ENCODE measurements around the gene LRRIQ4.
A peak's percentile ranks its signal among the peaks of the same experiment; 100 is the strongest.

The LRRIQ4 gene

DNA sequence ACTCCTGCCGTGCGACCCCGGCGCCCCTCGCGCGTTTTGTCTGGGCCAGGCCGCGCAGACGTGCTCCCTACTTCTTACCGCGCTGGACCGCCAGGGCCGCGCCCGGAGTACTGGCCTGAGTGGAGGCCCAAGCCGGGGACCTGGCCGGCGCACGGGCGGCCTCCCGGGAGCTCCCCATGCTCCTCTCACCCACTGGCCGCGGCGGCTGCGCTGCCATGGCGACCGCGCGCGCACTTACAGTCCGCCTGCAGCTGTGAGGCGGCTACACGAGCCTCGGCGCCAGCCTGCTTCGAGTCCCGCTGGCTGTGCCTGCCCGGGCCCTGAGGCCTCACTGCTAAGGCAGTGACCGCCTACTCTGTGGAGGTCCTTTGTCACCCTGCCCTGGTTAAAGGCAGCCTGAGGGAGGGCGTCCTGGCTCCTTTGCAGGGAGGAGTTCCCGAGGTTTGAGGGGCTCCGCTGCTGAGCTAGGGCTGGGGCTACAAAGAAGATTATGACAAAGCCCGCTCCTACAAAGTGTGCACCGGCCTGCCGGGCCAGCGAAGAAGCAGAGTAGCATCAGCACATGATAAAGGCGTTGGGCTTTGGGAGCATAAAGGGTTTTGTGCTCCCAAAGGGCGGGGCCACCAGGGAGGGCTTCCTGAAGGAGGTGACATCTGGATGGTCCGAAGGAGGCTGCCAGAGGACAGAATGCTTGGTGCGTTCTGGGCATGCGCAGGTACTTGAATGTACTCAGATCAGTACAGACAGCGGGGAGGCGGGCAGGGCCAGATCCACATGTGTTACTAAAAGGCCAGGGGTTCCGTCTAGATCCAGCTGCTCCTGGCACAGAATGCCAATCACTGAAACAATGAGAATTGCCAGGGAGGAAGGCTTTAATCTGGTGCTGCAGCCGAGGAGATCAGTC is at the start of gene LRRIQ4, which contains the start of gene LRRC34:
LRRIQ4 (plus strand) TSS at position 539 of the 904 bp plus-strand sequence. CDS start 9,052 bp downstream, outside the sequence.
LRRC34 (minus strand) TSS at position 573 of the 904 bp plus-strand sequence; CDS start at position 217, 356 bp downstream.
- peak; percentile 50 to 73 (median 63) for DNase-seq (ENCODE audit: low read depth in 3 of 3)

DNA sequence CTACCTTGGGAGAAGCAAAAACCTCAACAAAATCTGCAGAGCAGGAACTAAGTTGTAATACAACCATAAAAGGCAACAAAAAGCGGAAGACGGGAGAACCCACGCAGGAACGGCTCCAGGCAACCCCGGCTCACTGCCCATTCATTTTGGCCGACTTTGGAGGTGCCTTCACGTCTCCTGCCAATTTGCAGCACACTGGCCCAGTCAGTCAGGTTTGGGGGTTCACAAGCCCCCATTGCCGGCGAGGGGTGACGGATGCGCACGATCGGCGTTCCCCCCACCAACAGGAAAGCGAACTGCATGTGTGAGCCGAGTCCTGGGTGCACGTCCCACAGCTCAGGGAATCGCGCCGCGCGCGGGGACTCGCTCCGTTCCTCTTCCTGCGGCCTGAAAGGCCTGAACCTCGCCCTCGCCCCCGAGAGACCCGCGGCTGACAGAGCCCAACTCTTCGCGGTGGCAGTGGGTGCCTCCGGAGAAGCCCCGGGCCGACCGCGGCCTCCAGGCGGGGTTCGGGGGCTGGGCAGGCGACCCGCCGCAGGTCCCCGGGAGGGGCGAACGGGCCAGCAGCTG is 48.3 kb upstream of the LRRIQ4 start:
- peak; percentile 45 to 56 (median 53) for DNase-seq (ENCODE audit: low read depth in 3 of 3)

DNA sequence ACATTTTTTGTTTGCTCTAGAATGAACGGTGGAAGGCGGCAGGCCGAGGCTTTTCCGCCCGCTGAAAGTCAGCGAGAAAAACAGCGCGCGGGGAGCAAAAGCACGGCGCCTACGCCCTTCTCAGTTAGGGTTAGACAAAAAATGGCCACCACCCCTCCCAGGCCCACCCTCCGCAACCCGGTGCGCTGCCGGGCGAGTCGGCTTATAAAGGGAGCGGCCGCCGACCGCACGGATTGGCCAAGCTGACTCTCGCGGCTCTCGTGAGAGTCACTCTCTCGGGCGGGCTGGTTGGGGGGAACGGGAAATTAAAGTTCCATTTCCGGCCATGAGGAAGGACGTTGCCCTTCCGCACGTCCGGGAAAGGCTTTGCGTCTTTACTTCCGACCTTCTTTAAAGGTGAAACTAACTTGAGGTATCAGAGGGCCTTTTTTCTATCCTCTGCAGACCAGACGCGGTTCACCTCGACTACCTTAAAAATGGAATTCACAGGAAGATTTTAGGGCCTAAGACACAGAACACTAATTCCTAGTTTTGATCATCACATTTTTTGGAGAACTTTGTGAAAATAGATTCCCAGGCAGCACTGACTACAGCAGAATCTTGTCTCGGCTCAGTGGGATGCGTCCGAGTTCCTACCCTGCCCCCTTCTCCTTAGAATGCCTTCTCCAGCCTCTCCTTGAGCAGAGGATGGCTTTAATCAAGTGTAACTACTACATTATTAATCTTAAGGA is 47.6 kb upstream of the LRRIQ4 start, which contains the start of gene TERC:
TERC (minus strand) TSS at position 179 of the 731 bp plus-strand sequence.
- DNase-seq (ENCODE audit: low read depth in 3 of 3): peak; percentile 81 to 87 (median 84)

DNA sequence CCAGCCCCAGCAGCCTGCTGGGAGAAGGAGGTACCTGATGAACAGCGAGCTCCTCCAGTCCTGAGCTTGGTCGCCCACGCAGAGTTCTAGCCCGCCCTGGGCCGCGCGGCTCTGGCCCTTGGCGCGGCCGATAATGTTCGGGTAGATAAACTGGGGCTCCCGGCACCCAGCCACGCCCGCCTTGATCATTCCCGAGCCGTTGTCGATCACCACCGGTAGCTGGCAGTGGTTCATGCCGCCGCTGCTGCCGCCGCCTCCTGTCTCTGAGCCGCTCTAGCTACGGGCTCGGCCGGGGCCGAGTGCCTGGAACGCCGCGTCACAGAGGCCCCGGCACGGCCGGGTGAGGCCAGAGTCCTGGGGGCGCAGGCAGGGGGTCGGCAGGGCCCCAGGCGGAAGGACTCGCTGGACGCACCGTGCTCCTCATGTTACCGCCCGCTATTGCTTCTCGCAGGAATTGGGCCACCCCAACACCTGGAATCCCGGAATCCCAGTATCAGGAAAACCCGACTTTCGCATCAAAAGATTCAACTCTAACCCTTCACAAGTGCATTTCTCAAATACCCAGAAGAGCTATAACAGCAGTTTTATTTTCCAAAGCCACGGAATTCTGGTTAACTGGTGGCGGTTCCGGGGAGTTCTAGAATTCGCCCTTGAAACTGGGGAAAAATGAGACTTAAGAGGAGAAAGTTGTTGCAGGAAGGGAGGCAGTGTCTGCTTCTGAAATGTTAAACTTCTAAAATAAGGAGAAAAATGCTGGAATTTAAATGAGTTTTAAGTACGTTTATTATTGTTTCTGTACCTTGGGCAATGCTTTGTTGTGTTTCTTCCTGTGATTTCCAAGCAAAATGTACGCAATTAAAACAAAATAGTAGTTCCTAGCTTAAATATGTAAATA is 43.1 kb upstream of the LRRIQ4 start, which contains the start of gene ACTRT3:
ACTRT3 (minus strand) TSS at position 275 of the 895 bp plus-strand sequence; CDS start at position 234, 41 bp downstream.
- DNase-seq (ENCODE audit: low read depth in 3 of 3): peak; percentile 43 to 55 (median 54)

DNA sequence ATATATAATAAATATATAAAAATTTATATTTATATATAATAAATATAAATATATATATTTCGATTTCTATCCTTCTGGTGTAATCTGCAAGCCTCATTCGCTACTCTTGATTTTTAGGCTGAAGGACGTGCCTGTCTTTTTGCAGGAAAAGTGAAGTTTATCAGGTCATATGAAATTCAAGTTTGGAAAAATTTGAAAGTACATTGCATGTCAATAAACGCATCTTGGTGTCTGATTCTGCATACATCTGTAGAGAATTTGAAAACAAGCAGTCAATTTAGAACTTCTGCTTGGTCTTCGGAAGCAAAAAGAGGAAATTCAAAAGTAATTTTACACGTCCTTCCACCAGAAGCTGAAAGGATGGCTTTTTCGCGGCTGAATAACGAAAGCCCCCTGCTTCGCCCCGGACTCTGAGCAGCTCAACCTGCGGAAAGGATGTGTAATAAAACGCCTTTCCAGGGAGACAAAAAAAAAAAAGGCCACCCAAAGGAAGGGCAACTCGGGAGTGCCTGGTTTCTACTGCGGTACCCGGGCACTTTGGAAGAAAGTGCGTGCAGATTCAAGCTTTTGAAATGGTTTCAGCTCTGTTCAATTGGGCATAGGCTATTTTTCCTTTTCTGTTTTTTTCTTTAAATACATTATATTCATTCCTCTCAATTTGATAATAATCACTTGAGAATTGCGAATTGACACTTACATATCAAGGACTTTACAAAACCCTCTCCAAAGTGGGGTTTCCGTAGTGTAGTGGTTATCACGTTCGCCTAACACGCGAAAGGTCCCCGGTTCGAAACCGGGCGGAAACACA is 41.0 kb upstream of the LRRIQ4 start:
- DNase-seq (ENCODE audit: low read depth in 3 of 3): peak in 2 of 3 donors; percentile 20 to 26

- DNase-seq (ENCODE audit: low read depth in 3 of 3): peak in 1 of 3 donors; percentile 46
Observed at GRCh38 chr3:169772305-169772896, 40.3 kb upstream of the LRRIQ4 start.

DNA sequence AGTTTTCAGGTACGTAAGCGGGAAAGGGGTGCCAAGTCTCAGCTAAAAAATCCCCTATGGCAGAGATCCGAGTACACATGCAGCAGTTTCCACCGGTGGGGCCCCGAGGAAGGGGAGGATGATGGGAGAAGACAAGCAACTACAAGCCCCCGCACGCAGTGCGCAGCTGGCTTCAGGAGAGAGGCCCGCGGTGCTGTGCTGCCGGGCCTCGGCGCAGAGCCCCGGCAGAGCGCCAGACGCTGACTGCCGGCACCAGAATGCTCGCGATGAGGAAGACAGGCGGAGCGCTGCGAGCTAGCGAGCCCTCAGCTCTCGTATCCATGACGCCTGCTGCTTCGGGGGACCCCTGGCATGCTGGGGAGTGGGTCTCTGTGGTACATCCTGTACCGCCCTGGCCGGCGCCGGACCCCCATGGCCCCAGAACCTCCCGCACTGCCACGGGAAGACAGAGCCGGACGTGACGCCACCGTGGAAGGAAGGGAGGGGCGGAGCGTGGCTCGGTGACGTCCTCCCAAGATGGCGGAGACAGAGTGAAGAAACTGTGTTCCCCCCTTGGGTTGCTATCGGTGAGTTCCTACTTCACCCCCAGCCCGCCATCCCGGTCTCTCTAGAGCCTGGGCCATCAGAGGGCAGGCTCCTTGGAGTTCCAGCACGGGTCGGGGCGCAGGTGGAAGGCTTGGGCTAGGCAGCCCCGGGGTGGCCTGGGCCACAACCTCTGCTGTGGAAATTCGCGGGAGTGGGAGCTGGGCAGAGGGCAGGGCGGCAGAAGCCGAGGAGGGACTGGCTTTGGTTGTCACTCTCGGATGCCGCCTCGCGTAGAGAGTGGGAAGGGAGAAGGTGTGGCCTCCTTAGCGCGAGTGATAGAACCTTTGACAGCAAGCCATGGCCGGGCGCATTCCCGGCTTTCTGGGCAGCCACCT is 39.5 kb upstream of the LRRIQ4 start, which contains the start of gene MYNN:
MYNN (plus strand) TSS at position 500 of the 920 bp plus-strand sequence. CDS start 900 bp downstream, outside the sequence.
- DNase-seq (ENCODE audit: low read depth in 3 of 3): peak; percentile 74 to 89 (median 83)

DNA sequence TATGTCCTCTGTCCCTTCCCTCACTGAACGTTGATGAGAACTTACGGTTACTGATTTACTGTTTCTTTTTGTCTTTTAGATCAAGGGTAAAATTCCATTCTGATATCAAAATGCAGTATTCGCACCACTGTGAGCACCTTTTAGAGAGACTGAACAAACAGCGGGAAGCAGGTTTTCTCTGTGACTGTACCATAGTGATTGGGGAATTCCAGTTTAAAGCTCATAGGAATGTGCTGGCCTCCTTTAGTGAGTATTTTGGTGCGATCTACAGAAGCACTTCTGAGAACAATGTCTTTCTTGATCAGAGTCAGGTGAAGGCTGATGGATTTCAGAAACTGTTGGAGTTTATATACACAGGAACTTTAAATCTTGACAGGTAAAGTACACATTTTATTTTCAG is 38.5 kb upstream of the LRRIQ4 start:
- no peak for DNase-seq (ENCODE audit: low read depth in 3 of 3)

GRCh38 chr3:169777822-169778221 is 34.8 kb upstream of the LRRIQ4 start:
- DNase-seq (ENCODE audit: low read depth in 3 of 3): no peak

GRCh38 chr3:169780742-169781141 is 31.9 kb upstream of the LRRIQ4 start:
- no peak for DNase-seq (ENCODE audit: low read depth in 3 of 3)

DNA sequence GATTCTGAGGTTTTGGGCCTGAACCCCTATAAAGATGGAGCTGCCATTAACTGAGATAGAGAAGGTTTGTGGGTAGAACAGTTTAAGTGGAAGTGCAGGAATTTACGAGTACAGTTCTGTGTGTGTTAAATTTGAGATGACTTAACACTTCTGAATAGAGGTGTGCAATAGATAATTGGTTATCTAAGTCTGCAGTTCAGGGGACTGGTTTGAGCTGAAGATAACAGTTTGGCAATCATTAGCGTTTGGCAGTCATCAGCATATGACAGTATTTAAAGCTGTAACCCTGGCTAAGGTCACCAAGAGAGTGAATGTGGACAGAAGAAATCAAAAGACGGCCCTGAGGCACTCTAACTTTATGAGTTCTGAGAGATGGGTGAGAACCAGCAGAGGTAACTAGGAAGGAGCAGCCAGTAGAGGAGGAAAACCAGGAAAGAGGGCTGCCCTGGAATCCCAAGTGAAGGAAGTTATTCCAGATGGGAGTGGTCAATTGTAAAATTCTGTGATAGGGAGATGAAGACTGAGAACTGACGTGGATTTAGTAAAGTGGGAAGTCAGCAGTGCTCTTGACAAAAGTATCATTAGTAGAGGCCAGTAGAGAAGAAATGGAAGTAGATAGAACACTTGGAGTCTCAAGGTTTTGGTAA is 31.3 kb upstream of the LRRIQ4 start:
- no peak for DNase-seq (ENCODE audit: low read depth in 3 of 3)

DNA sequence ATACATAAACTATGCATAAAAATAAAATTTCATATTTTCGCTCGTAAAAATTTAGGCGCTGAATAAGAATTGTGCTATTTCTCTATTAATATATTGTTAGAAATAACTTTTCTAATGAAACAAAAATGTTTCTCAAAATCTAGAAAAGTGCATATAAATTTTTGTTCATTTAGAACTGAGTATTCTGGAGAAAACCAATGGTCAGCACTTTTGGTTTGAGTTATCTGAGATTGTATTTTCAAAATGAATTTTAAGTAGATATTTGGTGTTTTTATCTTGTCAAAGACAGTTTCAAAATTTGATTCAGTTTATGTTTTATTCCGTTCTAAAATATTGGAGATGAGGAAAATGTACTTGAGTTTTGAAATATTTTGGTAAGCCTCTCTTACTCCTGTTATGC is 25.6 kb upstream of the LRRIQ4 start:
- no peak for DNase-seq (ENCODE audit: low read depth in 3 of 3)

GRCh38 chr3:169787791-169788190 is 24.9 kb upstream of the LRRIQ4 start:
- no peak for DNase-seq (ENCODE audit: low read depth in 3 of 3)

DNA sequence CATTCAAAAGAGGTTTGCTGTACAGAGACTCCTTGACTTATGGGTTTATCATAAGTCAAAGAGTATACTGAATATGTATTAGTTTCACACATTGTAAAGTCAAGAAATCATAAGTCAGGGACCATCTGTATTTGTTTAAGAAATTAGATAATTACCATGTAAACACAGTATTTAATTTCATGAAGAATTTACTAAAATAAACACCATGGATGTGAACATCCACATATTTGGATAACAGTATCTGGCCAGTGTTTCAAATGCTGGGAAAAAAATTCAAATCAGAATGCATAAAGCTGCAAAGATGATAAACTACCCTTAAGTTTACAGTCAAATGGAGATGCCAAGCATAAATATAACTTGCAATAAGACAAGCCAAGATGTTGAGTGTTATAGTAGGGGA is 22.5 kb upstream of the LRRIQ4 start:
- no peak for DNase-seq (ENCODE audit: low read depth in 3 of 3)

- DNase-seq (ENCODE audit: low read depth in 3 of 3): no peak
Observed at GRCh38 chr3:169790687-169791429, 21.8 kb upstream of the LRRIQ4 start.

GRCh38 chr3:169792359-169792758 is 20.3 kb upstream of the LRRIQ4 start:
- DNase-seq (ENCODE audit: low read depth in 3 of 3): no peak

DNA sequence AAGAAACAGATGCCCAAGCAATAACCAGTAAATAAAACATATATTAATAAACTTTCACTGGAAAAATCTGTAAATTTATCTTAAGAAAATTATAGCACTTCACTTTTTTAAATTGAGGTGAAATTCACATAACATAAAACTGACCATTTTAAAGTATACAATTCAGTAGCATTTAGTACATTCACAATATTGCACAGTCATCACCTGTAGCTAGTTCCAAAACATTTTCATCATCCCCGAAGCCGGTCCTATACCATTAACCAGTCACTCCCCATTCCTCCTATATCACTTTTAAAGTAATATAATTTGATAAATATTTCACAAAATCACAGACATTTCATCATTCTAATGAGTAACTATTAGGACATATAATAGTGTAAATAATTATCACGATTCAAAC is 8.0 kb upstream of the LRRIQ4 start:
- DNase-seq (ENCODE audit: low read depth in 3 of 3): no peak

Measured in stimulated activated CD4-positive, alpha-beta T cell treated with anti-CD3 and anti-CD28 coated beads, TNF-alpha, amount 100 ng/mL, for 48 hours (primary cell).